ENCODE results near the gene EEF1A2. TPM values are rescaled to one million over a fixed set of nuclear protein-coding genes. Genes with fewer than 3 reads are reported as not detected.
A peak's percentile ranks its signal among the peaks of the same experiment; 100 is the strongest.
"Not testable (repeated sequence)": the region's sequence is repeated elsewhere in the genome, so short reads cannot be mapped to it uniquely, and the experiment has no call there.

EEF1A2 gene
- total RNA-seq, 1 experiment from 2014 or later, result 88.1 TPM

GRCh38 chr20:63520504-63520933, 21.6 kb upstream of the EEF1A2 start, which contains the start of gene PPDPF:
TSS of gene PPDPF (plus strand) at chr20:63520765. CDS start at chr20:63521309, 544 bp downstream.
- DNase-seq (ENCODE audit: low spot score), result peak; percentile 55

- peak; percentile 55 for DNase-seq (ENCODE audit: low spot score)
Observed at GRCh38 chr20:63519668-63520503, 21.0 kb upstream of the EEF1A2 start.

- no peak for DNase-seq (ENCODE audit: low spot score)
Observed at GRCh38 chr20:63518946-63519667, 20.2 kb upstream of the EEF1A2 start.

GRCh38 chr20:63518351-63518861, 19.5 kb upstream of the EEF1A2 start:
- DNase-seq (ENCODE audit: low spot score), result no peak

- no peak for DNase-seq (ENCODE audit: low spot score)
Observed at GRCh38 chr20:63517376-63518309, 18.8 kb upstream of the EEF1A2 start.

- DNase-seq (ENCODE audit: low spot score), result not testable (repeated sequence)
Observed at GRCh38 chr20:63514520-63514919, 15.6 kb upstream of the EEF1A2 start.

- DNase-seq (ENCODE audit: low spot score), result no peak
Observed at GRCh38 chr20:63513207-63513606, 14.3 kb upstream of the EEF1A2 start.

- no peak for DNase-seq (ENCODE audit: low spot score)
Observed at GRCh38 chr20:63509088-63509564, 10.2 kb upstream of the EEF1A2 start.

- no peak for DNase-seq (ENCODE audit: low spot score)
Observed at GRCh38 chr20:63508072-63508768, 9.3 kb upstream of the EEF1A2 start.

GRCh38 chr20:63507083-63507743, 8.3 kb upstream of the EEF1A2 start:
- no peak for DNase-seq (ENCODE audit: low spot score)

- no peak for DNase-seq (ENCODE audit: low spot score)
Observed at GRCh38 chr20:63505723-63506122, 6.8 kb upstream of the EEF1A2 start.

- DNase-seq (ENCODE audit: low spot score), result no peak
Observed at GRCh38 chr20:63505281-63505680, 6.4 kb upstream of the EEF1A2 start.

GRCh38 chr20:63504642-63505041, 5.8 kb upstream of the EEF1A2 start:
- DNase-seq (ENCODE audit: low spot score), result no peak

GRCh38 chr20:63503524-63503923, 4.6 kb upstream of the EEF1A2 start:
- no peak for DNase-seq (ENCODE audit: low spot score)

- no peak for DNase-seq (ENCODE audit: low spot score)
Observed at GRCh38 chr20:63502671-63503172, 3.8 kb upstream of the EEF1A2 start.

GRCh38 chr20:63501818-63502670, 3.2 kb upstream of the EEF1A2 start:
- DNase-seq (ENCODE audit: low spot score), result no peak

GRCh38 chr20:63500902-63501817, 2.3 kb upstream of the EEF1A2 start:
- no peak for DNase-seq (ENCODE audit: low spot score)

Measured in A172 (cell line).